COLO829 (cell line): ENCODE measurements around the gene ZYG11B.
A peak's percentile ranks its signal among the peaks of the same experiment; 100 is the strongest.
"Not testable (repeated sequence)": the region's sequence is repeated elsewhere in the genome, so short reads cannot be mapped to it uniquely, and the experiment has no call there.

ENCODE experiments used
- DNase-seq: peaks from one replicate; pipeline ENCODE4 v3.0.0; 2012; ENCODE audit warnings: low spot score

Gene ZYG11B

GRCh38 chr1:52756020-52756419 lies 29.8 kb downstream of the ZYG11B start:
- DNase-seq = peak; percentile 11

- no peak for DNase-seq
Observed at GRCh38 chr1:52759908-52760307, 33.7 kb downstream of the ZYG11B start.

DNA sequence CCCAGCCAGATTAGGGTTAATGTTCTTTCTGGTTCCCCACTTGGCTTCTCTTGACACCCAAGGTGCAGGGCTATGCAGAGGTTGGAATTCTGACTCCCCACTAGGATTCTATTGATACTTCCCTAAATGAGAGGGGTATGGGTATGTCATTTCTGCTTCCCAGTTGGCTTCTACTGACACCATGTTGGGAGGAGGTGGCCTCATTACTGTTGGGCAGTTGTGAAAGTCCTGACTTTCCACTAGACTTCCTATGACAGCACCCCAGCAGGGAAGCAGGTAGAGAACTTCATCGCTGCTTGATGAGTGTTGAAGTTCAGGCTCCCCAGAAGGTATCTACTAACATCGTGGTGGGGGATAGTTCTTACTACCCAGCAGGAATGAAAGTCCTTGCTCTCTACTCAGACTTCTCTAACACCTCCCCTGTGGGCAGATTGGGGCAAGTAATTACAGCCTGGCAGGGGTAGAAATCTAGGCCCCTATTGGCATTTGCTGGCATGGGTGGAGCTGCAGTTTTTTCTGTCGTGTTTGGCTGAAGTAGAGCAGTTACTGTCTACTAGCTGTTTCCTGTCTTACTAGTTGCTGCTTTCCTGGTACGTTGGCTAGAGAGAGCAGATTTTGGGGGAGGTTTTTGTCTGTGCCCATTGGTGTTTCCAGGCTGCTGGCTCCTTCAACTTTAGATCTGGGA lies 41.5 kb downstream of the ZYG11B start:
- no peak for DNase-seq

DNA sequence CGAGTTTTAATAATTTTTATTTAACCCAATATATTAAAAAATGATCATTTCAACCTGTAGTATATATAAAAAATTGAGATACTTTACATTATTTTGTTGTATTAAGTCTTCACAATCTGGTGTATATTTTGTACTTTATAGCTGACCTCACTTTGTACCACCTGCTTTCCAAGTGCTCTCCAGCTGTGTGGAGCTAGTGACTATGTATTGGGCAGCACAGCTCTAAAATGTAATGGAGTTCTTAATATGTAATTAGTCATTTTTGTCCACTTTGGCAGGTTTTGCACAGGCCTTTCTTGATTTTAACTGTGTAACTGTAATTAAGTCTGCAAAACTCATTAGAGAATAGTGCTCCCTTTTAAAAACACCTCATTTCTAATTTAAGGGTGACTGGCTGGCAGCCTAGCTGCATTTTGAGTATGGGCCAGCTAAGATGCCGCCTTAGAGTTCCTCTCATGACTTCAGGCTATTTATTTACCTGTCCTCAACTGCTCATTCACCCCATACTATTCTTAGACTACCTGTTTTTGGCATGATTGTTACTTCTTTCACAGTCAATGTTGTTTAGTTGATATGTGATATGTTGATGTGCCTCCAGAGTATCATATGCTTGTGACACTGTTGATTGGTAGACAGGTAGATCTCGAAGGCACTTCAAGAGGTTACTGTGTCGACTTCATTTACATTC lies 43.2 kb downstream of the ZYG11B start:
- no peak for DNase-seq

DNA sequence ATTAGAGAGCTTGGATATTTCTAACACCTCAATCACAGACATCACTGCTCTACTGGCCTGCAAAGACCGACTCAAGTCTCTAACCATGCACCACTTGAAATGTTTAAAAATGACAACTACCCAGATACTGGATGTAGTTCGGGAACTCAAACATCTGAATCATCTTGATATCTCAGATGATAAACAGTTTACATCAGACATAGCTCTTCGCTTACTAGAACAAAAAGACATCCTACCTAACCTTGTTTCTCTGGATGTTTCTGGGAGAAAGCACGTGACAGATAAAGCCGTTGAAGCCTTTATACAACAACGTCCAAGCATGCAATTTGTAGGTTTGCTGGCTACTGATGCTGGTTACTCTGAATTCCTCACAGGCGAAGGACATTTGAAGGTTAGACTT lies 45.1 kb downstream of the ZYG11B start:
- DNase-seq = no peak

- no peak for DNase-seq
Observed at GRCh38 chr1:52786148-52786547, 59.9 kb downstream of the ZYG11B start.

- DNase-seq = not testable (repeated sequence)
Observed at GRCh38 chr1:52790429-52790828, 64.2 kb downstream of the ZYG11B start.

DNA sequence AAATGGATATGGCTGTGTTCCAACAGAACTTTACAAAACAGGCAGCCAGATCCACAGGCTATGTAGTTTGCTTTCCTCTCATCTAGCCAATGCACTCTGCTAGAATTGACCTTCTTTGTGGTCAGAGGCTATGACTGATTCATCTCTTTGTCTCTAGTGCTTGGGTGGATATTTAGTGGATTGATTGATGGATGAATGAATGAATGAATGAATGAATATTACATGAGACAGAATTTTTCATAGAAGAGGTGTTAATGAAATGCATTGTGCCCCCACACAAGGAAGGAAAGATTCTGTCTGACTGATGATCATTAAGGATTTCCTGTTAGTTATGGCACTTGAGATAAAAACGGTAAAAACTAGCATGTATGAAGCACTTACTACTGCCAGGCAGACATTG lies 65.8 kb downstream of the ZYG11B start:
- DNase-seq = no peak

DNA sequence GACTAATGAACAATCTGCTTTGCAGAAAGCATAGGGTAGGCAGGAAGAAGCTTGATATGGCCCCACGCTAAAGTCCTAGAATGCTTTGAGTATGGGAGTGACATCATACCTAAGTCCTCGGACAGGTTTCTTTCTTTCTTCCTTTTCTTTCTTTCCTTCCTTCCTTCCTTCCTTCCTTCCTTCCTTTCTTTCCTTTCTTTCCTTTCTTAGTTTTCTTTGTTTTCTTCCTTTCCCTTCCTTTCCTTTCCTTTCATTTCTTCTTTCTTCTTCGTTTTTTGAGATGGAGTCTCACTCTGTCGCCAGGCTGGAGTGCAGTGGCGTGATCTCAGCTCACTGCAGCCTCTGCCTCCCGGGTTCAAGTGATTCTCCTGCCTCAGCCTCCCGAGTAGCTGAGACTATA lies 67.5 kb downstream of the ZYG11B start:
- not testable (repeated sequence) for DNase-seq

DNA sequence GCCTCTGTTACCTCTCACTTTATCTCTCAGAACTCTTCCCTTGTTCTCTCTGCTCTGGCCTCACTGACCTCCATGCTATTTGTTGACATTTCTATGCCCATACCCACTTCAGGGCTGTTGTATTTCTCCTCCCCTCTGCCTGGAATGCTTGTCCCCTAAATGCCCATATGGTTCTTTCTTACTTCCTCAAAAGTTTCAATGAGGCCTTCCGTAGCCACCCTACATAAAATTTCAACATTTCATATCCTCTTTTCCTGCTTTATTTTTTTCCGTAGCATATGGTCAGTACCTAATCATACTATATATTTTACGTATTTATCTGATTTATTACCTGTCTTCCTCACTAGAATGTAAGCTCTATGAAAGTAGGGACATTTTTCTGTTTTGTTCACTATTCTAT lies 69.2 kb downstream of the ZYG11B start:
- no peak for DNase-seq

- no peak for DNase-seq
Observed at GRCh38 chr1:52798331-52798730, 72.1 kb downstream of the ZYG11B start.

GRCh38 chr1:52801011-52801410 lies 74.8 kb downstream of the ZYG11B start:
- no peak for DNase-seq

DNA sequence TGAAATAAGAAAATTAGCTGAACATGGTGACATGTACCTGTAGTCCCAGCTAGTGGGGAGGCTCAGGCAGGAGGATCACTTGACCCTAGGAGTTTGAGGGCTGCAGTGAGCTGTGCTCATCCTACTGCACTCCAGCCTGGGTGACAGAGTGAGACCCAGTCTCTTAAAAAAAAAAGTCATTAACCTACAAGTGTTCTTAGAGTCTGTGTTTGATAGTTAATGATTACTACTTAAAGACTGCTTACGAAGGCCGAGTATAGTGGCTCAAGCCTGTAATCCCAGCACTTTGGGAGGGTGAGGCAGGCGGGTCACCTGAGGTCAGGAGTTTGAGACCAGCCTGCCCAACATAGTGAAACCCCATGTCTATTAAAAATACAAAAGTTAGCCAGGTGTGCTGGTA lies 77.8 kb downstream of the ZYG11B start:
- not testable (repeated sequence) for DNase-seq

GRCh38 chr1:52814465-52814864 lies 88.2 kb downstream of the ZYG11B start:
- DNase-seq = no peak

DNA sequence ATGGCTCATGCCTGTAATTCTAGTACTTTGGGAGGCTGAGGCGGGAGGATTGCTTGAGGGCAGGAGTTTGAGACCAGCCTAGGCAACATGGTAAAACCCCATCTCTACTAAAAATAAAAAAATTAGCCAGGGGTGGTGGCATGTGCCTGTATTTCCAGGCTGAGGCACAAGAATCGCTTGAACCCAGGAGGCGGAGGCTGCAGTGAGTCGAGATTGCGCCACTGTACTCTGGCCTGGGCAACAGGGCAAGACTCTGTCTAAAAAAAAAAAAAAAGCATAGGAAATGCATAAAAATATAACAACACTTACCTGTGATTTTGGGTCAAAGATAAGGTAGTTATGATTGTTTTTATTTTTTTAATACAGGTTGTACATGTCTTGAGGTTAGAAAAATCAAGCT lies 94.6 kb downstream of the ZYG11B start:
- not testable (repeated sequence) for DNase-seq

- no peak for DNase-seq
Observed at GRCh38 chr1:52825868-52826267, 99.6 kb downstream of the ZYG11B start.

GRCh38 chr1:52834798-52835197 lies 108.5 kb downstream of the ZYG11B start:
- no peak for DNase-seq

GRCh38 chr1:52836035-52836434 lies 109.8 kb downstream of the ZYG11B start:
- DNase-seq = no peak

DNA sequence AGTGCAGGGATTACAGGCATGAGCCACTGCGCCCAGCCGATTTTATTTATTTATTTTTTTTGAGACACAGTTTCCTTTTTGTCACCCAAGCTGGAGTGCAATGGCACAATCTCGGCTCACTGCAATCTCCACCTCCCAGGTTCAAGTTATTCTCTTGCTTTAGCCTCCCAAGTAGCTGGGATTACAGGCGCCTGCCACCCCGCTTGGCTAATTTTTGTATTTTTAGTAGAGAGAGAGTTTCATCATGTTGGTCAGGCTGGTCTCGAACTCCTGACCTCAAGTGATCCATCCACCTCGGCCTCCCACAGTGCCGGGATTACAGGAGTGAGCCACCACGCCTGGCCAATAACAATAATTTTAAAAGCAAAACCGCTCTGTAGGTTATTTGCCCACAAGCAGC lies 112.9 kb downstream of the ZYG11B start:
- not testable (repeated sequence) for DNase-seq

GRCh38 chr1:52842643-52843310 lies 116.5 kb downstream of the ZYG11B start, which contains the start of gene ZYG11A:
ZYG11A (plus strand) TSS chr1:52842760; CDS start chr1:52842884, 124 bp downstream.
- peak; percentile 23 for DNase-seq

DNA sequence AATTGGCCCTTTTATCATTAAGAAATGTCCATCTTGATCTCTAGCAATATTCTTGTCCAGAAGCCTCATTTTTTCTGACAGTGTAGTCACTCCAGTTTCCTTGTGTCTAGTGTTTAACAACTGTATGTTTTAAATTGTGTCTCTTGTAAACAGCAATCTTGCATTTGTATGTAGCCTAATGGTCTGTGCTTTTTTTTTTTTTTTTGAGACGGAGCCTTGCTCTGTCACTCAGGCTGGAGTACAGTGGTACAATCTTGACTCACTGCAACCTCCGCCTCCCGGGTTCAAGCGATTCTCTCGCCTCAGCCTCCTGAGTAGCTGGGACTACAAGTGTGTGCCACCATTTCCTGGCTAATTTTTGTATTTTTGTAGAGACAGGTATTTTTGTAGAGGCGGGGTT lies 118.9 kb downstream of the ZYG11B start:
- not testable (repeated sequence) for DNase-seq

- DNase-seq = no peak
Observed at GRCh38 chr1:52848423-52848822, 122.2 kb downstream of the ZYG11B start.

GRCh38 chr1:52850951-52851350 lies 124.7 kb downstream of the ZYG11B start:
- no peak for DNase-seq
